Caco-2 (cell line): ENCODE data around the gene EIF3I. TPM values are rescaled to one million over a fixed set of nuclear protein-coding genes. Genes with fewer than 3 reads are reported as not detected.

Experiments
- BruUV-seq: library from RNA; stranded (reverse); fragments of 400-500 nt; replicated peaks from 2 replicates; lab custom pipeline; 2021; lab: Mats Ljungman, UMichigan
- CTCF ChIA-PET: fragments of 300-600 bp; sonication (Branson Sonifier 250); formaldehyde crosslinking; loops from one replicate; lab custom pipeline; 2022; ENCODE audit warnings: antibody characterized with exemption; lab: Charles Lee
- POLR2A ChIA-PET: fragments of 300-600 bp; sonication (Branson Sonifier 250); formaldehyde crosslinking; loops from one replicate; lab custom pipeline; 2022; ENCODE audit warnings: antibody characterized with exemption; lab: Charles Lee
- DNase-seq, 2 experiments: peaks; one replicate each; pipeline versions ENCODE4 v3.0.0 to v3.0.0-alpha.2; 2020 to 2022
- H3K27me3 ChIP-seq: replicated peaks from 2 replicates; pipeline ENCODE4 v1.6.0; 2011; ENCODE audit warnings: low read length; ENCODE audit not compliant: control insufficient read depth, insufficient read depth
- H3K36me3 ChIP-seq: 2 replicates; pipeline ENCODE4 v1.5.1; 2011; ENCODE audit warnings: low read length; ENCODE audit not compliant: control insufficient read depth, insufficient read depth
- H3K4me1 ChIP-seq: fragments of 250-450 bp; sonication (Bioruptor Pico); 2 replicates; pipeline ENCODE4 v1.5.1; 2020; ENCODE audit warnings: mild to moderate bottlenecking
- H3K4me3 ChIP-seq: 2 replicates; pipeline ENCODE4 v1.5.1; 2011; ENCODE audit warnings: low read depth, mild to moderate bottlenecking, control low read depth, low read length
- H3K9me3 ChIP-seq: fragments of 250-450 bp; sonication (Bioruptor Pico); 2 replicates; pipeline ENCODE4 v1.5.1; 2020; ENCODE audit warnings: mild to moderate bottlenecking, moderate library complexity
- H3K27ac Mint-ChIP-seq: one replicate; pipeline ENCODE4 v1.8.0; 2022; ENCODE audit warnings: mixed read lengths; ENCODE audit not compliant: unreplicated experiment
- H3K27me3 Mint-ChIP-seq: one replicate; pipeline ENCODE4 v1.8.0; 2022; ENCODE audit warnings: mixed read lengths; ENCODE audit not compliant: insufficient read depth, unreplicated experiment
- H3K36me3 Mint-ChIP-seq: one replicate; pipeline ENCODE4 v1.8.0; 2022; ENCODE audit warnings: mild to moderate bottlenecking, mixed read lengths; ENCODE audit not compliant: insufficient read depth, unreplicated experiment
- H3K4me1 Mint-ChIP-seq: one replicate; pipeline ENCODE4 v1.8.0; 2022; ENCODE audit warnings: low read depth, mixed read lengths; ENCODE audit not compliant: unreplicated experiment
- H3K4me3 Mint-ChIP-seq: one replicate; pipeline ENCODE4 v1.8.0; 2022; ENCODE audit warnings: mild to moderate bottlenecking, moderate library complexity, mixed read lengths; ENCODE audit not compliant: unreplicated experiment
- H3K9me3 Mint-ChIP-seq: one replicate; pipeline ENCODE4 v1.8.0; 2022; ENCODE audit warnings: mixed read lengths; ENCODE audit not compliant: unreplicated experiment
- intact Hi-C: fragments of 100-400 bp; cut with micrococcal nuclease; formaldehyde crosslinking; loops from one replicate; pipeline ENCODE4 v1.10.0; 2022; ENCODE audit not compliant: unreplicated experiment
- total RNA-seq: library from RNA; stranded (reverse); gene quantifications from 2 replicates; pipeline ENCODE4 v1.2.3, GENCODE V29; 2022
- TF ChIP-seq, protein P1 (sequence below), 2 experiments: fragments of 200-600 bp in 1 of 2; IDR thresholded peaks; 1 replicate in 1 of 2; 2 replicates in 1 of 2; pipeline versions ENCODE4 v1.5.1 to v1.8.0; 2011 to 2022; ENCODE audit warnings: antibody characterized with exemption in 1 of 2, control low read depth in 1 of 2, inconsistent platforms in 1 of 2, low read depth in 1 of 2, low read length in 1 of 2, mild to moderate bottlenecking in 1 of 2, moderate library complexity in 1 of 2; ENCODE audit not compliant: insufficient read depth in 1 of 2, severe bottlenecking in 1 of 2, unreplicated experiment in 1 of 2

The EIF3I gene
- total RNA-seq, 1 experiment from 2014 or later, result 128 TPM

DNA sequence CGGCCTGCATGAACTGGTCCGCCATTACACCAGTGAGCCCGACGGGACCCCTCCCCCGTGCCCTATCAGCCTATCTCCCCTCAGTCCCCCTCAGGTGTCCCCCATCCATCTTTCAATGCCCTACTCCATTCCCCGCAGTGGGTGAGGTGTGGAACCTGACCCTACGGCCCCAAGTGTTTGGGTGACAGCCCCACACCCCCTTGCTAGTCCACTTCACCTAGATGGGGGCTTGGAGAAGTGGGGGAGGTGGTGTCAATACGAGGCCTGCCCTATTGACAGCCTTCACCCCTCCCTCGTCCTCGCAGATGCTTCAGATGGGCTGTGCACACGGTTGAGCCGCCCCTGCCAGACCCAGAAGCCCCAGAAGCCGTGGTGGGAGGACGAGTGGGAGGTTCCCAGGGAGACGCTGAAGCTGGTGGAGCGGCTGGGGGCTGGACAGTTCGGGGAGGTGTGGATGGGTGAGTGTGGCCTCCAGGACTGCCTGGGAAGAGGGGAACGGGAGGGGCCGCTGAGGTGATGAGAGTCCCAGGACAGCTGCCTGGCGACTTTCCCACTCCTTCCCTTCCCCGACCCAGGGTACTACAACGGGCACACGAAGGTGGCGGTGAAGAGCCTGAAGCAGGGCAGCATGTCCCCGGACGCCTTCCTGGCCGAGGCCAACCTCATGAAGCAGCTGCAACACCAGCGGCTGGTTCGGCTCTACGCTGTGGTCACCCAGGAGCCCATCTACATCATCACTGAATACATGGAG is 54.0 kb downstream of the EIF3I start:
- Mint-ChIP-seq H3K27ac (no peak overlapping the region), H3K27me3 (no peaks in the 10 kb centered on the region), H3K4me1 (no peaks in the 10 kb centered on the region), H3K4me3 (no peak overlapping the region), H3K9me3 (no peaks in the 10 kb centered on the region), H3K36me3 (no peaks in the 10 kb centered on the region)
- ChIA-PET CTCF (interaction anchor here (0.6 kb wide), 1 partner anchor 61 kb away, joined by 3 read pairs; no protein-coding TSS in a partner anchor), POLR2A (no interaction called here)
- DNase-seq, result no peak
- Histone ChIP-seq H3K27me3 (no peaks in the 10 kb centered on the region), H3K4me3 (no peak overlapping the region), H3K4me1 (no peaks in the 10 kb centered on the region), H3K36me3 (no peaks in the 10 kb centered on the region), H3K9me3 (no peaks in the 10 kb centered on the region)
- BruUV-seq, result no TSS peak
- intact Hi-C loops, result no loop called here
- TF ChIP-seq, protein P1, sequence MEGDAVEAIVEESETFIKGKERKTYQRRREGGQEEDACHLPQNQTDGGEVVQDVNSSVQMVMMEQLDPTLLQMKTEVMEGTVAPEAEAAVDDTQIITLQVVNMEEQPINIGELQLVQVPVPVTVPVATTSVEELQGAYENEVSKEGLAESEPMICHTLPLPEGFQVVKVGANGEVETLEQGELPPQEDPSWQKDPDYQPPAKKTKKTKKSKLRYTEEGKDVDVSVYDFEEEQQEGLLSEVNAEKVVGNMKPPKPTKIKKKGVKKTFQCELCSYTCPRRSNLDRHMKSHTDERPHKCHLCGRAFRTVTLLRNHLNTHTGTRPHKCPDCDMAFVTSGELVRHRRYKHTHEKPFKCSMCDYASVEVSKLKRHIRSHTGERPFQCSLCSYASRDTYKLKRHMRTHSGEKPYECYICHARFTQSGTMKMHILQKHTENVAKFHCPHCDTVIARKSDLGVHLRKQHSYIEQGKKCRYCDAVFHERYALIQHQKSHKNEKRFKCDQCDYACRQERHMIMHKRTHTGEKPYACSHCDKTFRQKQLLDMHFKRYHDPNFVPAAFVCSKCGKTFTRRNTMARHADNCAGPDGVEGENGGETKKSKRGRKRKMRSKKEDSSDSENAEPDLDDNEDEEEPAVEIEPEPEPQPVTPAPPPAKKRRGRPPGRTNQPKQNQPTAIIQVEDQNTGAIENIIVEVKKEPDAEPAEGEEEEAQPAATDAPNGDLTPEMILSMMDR (IDR thresholded peaks at IDR 0.05; ENCODE audit: insufficient read depth in 1 of 2, low read depth in 1 of 2, low read length in 1 of 2, severe bottlenecking in 1 of 2, unreplicated experiment in 1 of 2), result no peak

Other genes starting within 250 kb of the EIF3I start
- gene KHDRBS1, start 208.5 kb upstream of the EIF3I start, total RNA-seq, result 131 and 137 TPM in 2 replicates
- gene TMEM39B, start 149.5 kb upstream of the EIF3I start, total RNA-seq, result 9.8 and 12.1 TPM in 2 replicates
- 49.8 and 52.8 TPM in 2 replicates for gene KPNA6, start 114.4 kb upstream of the EIF3I start, total RNA-seq
- 33.2 and 35.0 TPM in 2 replicates for gene TXLNA, start 42.7 kb upstream of the EIF3I start, total RNA-seq
- gene CCDC28B, start 21.8 kb upstream of the EIF3I start, total RNA-seq, result 3.7 and 3.9 TPM in 2 replicates
- 3.4 and 3.5 TPM in 2 replicates for gene IQCC, start 16.7 kb upstream of the EIF3I start, total RNA-seq
- not detected in 2 replicates for gene DCDC2B, start 13.3 kb upstream of the EIF3I start, total RNA-seq
- 11.5 and 12.0 TPM in 2 replicates for gene TMEM234, start 54 bp upstream of the EIF3I start, total RNA-seq
- gene FAM167B, start 24.8 kb downstream of the EIF3I start, total RNA-seq, result 0.34 and 0.70 TPM in 2 replicates
- gene LCK, start 28.9 kb downstream of the EIF3I start, total RNA-seq, result 0.39 TPM in 1 of 2 replicates, not detected in the other
- gene HDAC1, start 69.7 kb downstream of the EIF3I start, total RNA-seq, result 116 and 117 TPM in 2 replicates
- gene MARCKSL1, start 113.8 kb downstream of the EIF3I start, total RNA-seq, result 150 and 159 TPM in 2 replicates
- 2.1 and 2.6 TPM in 2 replicates for gene FAM229A, start 140.1 kb downstream of the EIF3I start, total RNA-seq
- gene TSSK3, start 140.1 kb downstream of the EIF3I start, total RNA-seq, result 2.5 and 2.6 TPM in 2 replicates
- gene BSDC1, start 172.0 kb downstream of the EIF3I start, total RNA-seq, result 32.5 and 33.2 TPM in 2 replicates
- gene ZBTB8B, start 242.7 kb downstream of the EIF3I start, total RNA-seq, result not detected in 2 replicates